Measurements from ENCODE around the gene B3GAT1.

DNA sequence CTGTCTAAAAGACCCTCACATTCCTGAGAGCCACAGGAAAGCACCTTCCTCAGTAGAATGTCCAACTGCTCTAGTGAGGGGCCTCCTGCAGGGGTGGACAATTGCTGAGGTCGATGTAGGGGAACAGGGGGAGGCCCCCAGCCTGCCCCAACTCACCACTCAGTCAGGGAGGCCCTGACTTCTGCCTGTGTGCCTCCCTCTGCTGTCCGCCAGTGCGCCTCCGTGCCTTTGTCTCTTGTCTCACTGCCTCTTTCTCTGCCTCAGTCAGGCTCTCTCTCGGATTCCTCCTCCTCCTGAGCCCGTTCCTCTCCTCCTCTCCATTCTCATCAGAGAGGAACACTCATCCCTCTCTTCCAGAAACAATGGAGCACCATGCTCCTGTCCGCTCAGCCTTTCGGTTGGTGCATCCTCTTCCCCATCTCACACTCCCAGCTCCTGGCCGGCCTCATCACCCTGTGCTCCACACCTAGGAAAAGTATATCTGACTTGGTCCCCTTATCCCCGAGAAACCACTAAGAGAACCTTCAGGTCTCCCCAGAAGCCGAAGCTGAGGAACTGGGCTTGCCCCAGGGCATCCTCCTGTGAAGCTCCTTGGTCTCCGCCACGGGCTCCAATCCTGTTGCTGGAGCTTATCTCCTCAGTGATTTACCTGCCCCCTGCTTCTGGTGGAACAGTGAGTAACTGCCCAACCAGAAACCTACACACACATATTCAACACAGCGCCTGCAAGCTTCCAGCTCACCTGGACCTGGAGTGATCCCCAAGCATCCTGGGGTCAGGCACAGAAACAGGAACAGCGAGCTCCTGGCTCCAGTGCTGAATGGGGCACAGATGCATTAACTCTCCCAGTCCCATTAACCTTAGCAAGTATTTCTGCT, 2.3 kb downstream of the B3GAT1 start:
- TF ChIP-seq, protein P1, sequence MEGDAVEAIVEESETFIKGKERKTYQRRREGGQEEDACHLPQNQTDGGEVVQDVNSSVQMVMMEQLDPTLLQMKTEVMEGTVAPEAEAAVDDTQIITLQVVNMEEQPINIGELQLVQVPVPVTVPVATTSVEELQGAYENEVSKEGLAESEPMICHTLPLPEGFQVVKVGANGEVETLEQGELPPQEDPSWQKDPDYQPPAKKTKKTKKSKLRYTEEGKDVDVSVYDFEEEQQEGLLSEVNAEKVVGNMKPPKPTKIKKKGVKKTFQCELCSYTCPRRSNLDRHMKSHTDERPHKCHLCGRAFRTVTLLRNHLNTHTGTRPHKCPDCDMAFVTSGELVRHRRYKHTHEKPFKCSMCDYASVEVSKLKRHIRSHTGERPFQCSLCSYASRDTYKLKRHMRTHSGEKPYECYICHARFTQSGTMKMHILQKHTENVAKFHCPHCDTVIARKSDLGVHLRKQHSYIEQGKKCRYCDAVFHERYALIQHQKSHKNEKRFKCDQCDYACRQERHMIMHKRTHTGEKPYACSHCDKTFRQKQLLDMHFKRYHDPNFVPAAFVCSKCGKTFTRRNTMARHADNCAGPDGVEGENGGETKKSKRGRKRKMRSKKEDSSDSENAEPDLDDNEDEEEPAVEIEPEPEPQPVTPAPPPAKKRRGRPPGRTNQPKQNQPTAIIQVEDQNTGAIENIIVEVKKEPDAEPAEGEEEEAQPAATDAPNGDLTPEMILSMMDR (IDR thresholded peaks at IDR 0.05), result no peak
- no peak for TF ChIP-seq POLR2AphosphoS5 (IDR thresholded peaks at IDR 0.05; ENCODE audit: low read depth, low read length)
- TF ChIP-seq, protein P2, sequence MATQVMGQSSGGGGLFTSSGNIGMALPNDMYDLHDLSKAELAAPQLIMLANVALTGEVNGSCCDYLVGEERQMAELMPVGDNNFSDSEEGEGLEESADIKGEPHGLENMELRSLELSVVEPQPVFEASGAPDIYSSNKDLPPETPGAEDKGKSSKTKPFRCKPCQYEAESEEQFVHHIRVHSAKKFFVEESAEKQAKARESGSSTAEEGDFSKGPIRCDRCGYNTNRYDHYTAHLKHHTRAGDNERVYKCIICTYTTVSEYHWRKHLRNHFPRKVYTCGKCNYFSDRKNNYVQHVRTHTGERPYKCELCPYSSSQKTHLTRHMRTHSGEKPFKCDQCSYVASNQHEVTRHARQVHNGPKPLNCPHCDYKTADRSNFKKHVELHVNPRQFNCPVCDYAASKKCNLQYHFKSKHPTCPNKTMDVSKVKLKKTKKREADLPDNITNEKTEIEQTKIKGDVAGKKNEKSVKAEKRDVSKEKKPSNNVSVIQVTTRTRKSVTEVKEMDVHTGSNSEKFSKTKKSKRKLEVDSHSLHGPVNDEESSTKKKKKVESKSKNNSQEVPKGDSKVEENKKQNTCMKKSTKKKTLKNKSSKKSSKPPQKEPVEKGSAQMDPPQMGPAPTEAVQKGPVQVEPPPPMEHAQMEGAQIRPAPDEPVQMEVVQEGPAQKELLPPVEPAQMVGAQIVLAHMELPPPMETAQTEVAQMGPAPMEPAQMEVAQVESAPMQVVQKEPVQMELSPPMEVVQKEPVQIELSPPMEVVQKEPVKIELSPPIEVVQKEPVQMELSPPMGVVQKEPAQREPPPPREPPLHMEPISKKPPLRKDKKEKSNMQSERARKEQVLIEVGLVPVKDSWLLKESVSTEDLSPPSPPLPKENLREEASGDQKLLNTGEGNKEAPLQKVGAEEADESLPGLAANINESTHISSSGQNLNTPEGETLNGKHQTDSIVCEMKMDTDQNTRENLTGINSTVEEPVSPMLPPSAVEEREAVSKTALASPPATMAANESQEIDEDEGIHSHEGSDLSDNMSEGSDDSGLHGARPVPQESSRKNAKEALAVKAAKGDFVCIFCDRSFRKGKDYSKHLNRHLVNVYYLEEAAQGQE (IDR thresholded peaks at IDR 0.05; ENCODE audit: insufficient read depth in 1 of 2, low read depth in 2 of 2, low read length in 1 of 2), result no peak
- TF ChIP-seq TCF7L2 (IDR thresholded peaks at IDR 0.05; ENCODE audit: low read depth, low read length), result no peak
- TF ChIP-seq SIN3A (IDR thresholded peaks at IDR 0.05; ENCODE audit: borderline replicate concordance, insufficient read depth, low read depth, low read length), result no peak
